ENCODE results near the gene ZC2HC1B. TPM values are rescaled to one million over a fixed set of nuclear protein-coding genes. Genes with fewer than 3 reads are reported as not detected.

Gene ZC2HC1B
- total and polyA plus RNA-seq, 10 of the 15 experiments (the other 5 are each of a cell fraction or from before 2014, with no cell fraction given) = 0.09 to 0.36 (median 0.31) TPM; not detected in 5

DNA sequence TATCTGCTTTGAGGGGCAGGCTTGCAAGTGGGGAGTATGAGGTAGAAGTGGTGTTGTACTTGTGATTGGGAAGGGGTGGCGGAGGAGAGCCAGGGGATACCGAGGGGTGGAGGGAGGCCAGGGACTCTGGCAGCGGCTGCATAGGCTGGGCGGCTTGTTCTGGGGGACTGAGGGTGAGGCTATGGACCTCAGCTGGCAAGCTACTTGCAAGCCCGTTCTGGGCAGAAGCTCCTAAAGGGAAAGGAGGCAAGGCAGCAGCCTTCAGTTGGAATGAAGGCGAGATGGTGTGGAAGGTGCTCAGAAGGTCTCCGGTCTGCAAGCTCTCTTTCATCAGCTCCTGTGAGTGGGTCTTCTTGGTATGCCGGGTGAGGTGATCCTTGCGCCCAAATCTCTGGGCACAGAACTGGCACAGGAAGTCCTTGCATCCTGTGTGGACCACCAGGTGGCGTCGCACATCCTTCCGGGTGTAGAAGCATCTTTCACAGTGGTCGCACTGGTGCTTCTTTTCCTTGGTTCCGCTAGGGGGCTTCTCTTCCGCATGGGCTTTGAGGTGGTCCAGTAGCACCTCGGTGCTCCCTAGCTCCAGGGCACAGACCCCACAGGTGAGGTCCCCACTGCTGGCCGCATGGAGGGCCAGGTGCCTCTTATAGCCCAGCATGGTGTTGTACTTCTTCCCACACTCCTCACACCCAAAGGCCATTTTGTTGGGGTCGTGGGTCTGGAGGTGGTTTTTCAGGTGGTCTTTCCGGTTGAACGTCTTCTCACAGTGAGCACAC is 77.8 kb downstream of the ZC2HC1B start:
- Histone ChIP-seq H3K4me2 (ENCODE audit: control insufficient read depth, insufficient read depth) (no peak overlapping the region), H4K20me1 (ENCODE audit: control insufficient read depth, insufficient read depth) (no peaks in the 10 kb centered on the region), H3K4me3 (no peak overlapping the region), H3K9ac (ENCODE audit: control insufficient read depth, insufficient read depth, low read length) (no peak overlapping the region), H3K9me3 (replicated peaks; ENCODE audit: control insufficient read depth, insufficient read depth, low read length) (no peaks in the 10 kb centered on the region), H3K36me3 (ENCODE audit: control insufficient read depth in 2 of 2, insufficient read depth in 2 of 2, low read length in 1 of 2) (no peaks in the 10 kb centered on the region; a peak in 1 of 4 replicates), H3K27ac (ENCODE audit: control insufficient read depth, insufficient read depth) (no peak overlapping the region), H3K4me1 (ENCODE audit: control insufficient read depth, insufficient read depth, low read length) (peaks cover 5% of the 10 kb centered on the region; the same call in 1 of the 2 replicates), H2AFZ (ENCODE audit: control insufficient read depth, low read depth, low read length) (no peak overlapping the region), H3K79me2 (ENCODE audit: control insufficient read depth, insufficient read depth, low read length) (no peaks in the 10 kb centered on the region), H3K27me3 (replicated peaks in 1 of 2; ENCODE audit: control insufficient read depth in 2 of 2, insufficient read depth in 2 of 2, low read length in 1 of 2) (no peaks in the 10 kb centered on the region)
- ChIA-PET RAD21 (ENCODE audit: unreplicated experiment) (interaction anchor here (0.9 to 7.4 kb wide), 5 partner anchors 71 to 367 kb away, joined by 3 to 119 read pairs (median 6); no protein-coding TSS in a partner anchor), SMC1A (ENCODE audit: uncharacterized antibody, unreplicated experiment) (interaction anchor here (0.7 to 8.0 kb wide), 13 partner anchors 12 to 368 kb away, joined by 3 to 112 read pairs (median 5); no protein-coding TSS in a partner anchor), CTCF (interaction anchor here (0.6 to 9.6 kb wide), 33 partner anchors 9 to 445 kb away, joined by 3 to 244 read pairs (median 4); partner anchors contain the start of genes LTV1 and SF3B5), POLR2A (no interaction called here)
- in situ Hi-C loops (cut with MboI) (loop anchor here (5.0 to 10.0 kb wide), 3 partner anchors 70 to 283 kb away; no protein-coding TSS in a partner anchor), intact Hi-C loops (cut with micrococcal nuclease; ENCODE audit: unreplicated experiment) (loop anchor here (1.0 to 2.0 kb wide), 3 partner anchors 148 to 367 kb away; no protein-coding TSS in a partner anchor)
- DNase-seq (ENCODE audit: low read depth, low spot score) = no peak
- peak; percentile 49 for FAIRE-seq
- WGBS (ENCODE audit: insufficient coverage, insufficient replicate concordance, low lambda C conversion rate, missing lambda C conversion rate) = 46% methylated on average over 20 of the region's 20 CpGs
- peak; percentile 84 for ATAC-seq
- BruUV-seq (replicated peaks) = no TSS peak
- TF ChIP-seq ESRRA (IDR thresholded peaks at IDR 0.05; ENCODE audit: low read length) (no peak), RUNX3 (IDR thresholded peaks at IDR 0.05; ENCODE audit: low read length) (no peak), SMC3 (IDR thresholded peaks at IDR 0.05; ENCODE audit: borderline replicate concordance, low read length) (peak; percentile 64), IKZF1 (conservative IDR thresholded peaks at IDR 0.05) (0 out of 2 replicates have a peak, but pooled peaks have one; percentile 11), TCF12 (IDR thresholded peaks at IDR 0.05; ENCODE audit: low read depth, low read length) (no peak), SMARCA5 (IDR thresholded peaks at IDR 0.05) (peak; percentile 57; the same call in 1 of the 2 replicates), TAF1 (IDR thresholded peaks at IDR 0.05; ENCODE audit: borderline replicate concordance, low read depth, low read length) (no peak), ZBED1 (IDR thresholded peaks at IDR 0.05; ENCODE audit: borderline replicate concordance) (no peak), NRF1 (conservative IDR thresholded peaks at IDR 0.05; ENCODE audit: low read depth, low read length) (no peak), NFYA (IDR thresholded peaks at IDR 0.05; ENCODE audit: borderline replicate concordance, low read depth, low read length) (no peak), JUND (IDR thresholded peaks at IDR 0.05; ENCODE audit: low read depth, low read length) (no peak), SUZ12 (IDR thresholded peaks at IDR 0.05; ENCODE audit: unreplicated experiment) (no peak), BRCA1 (IDR thresholded peaks at IDR 0.05; ENCODE audit: low read depth, low read length) (no peak), CREB1 (IDR thresholded peaks at IDR 0.05; ENCODE audit: low read depth) (no peak), KAT2A (conservative IDR thresholded peaks at IDR 0.05; ENCODE audit: control insufficient read depth, low read depth, low read length) (no peak), GATAD2B (conservative IDR thresholded peaks at IDR 0.05; ENCODE audit: low read depth) (0 out of 2 replicates have a peak, but pooled peaks have one; percentile 36)
- TF ChIP-seq, protein P1, sequence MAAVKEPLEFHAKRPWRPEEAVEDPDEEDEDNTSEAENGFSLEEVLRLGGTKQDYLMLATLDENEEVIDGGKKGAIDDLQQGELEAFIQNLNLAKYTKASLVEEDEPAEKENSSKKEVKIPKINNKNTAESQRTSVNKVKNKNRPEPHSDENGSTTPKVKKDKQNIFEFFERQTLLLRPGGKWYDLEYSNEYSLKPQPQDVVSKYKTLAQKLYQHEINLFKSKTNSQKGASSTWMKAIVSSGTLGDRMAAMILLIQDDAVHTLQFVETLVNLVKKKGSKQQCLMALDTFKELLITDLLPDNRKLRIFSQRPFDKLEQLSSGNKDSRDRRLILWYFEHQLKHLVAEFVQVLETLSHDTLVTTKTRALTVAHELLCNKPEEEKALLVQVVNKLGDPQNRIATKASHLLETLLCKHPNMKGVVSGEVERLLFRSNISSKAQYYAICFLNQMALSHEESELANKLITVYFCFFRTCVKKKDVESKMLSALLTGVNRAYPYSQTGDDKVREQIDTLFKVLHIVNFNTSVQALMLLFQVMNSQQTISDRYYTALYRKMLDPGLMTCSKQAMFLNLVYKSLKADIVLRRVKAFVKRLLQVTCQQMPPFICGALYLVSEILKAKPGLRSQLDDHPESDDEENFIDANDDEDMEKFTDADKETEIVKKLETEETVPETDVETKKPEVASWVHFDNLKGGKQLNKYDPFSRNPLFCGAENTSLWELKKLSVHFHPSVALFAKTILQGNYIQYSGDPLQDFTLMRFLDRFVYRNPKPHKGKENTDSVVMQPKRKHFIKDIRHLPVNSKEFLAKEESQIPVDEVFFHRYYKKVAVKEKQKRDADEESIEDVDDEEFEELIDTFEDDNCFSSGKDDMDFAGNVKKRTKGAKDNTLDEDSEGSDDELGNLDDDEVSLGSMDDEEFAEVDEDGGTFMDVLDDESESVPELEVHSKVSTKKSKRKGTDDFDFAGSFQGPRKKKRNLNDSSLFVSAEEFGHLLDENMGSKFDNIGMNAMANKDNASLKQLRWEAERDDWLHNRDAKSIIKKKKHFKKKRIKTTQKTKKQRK (IDR thresholded peaks at IDR 0.05; ENCODE audit: low read depth, low read length) = no peak
- TF ChIP-seq, protein P2, sequence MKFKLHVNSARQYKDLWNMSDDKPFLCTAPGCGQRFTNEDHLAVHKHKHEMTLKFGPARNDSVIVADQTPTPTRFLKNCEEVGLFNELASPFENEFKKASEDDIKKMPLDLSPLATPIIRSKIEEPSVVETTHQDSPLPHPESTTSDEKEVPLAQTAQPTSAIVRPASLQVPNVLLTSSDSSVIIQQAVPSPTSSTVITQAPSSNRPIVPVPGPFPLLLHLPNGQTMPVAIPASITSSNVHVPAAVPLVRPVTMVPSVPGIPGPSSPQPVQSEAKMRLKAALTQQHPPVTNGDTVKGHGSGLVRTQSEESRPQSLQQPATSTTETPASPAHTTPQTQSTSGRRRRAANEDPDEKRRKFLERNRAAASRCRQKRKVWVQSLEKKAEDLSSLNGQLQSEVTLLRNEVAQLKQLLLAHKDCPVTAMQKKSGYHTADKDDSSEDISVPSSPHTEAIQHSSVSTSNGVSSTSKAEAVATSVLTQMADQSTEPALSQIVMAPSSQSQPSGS (IDR thresholded peaks at IDR 0.05; ENCODE audit: low read length) = no peak
- TF ChIP-seq, protein P3, sequence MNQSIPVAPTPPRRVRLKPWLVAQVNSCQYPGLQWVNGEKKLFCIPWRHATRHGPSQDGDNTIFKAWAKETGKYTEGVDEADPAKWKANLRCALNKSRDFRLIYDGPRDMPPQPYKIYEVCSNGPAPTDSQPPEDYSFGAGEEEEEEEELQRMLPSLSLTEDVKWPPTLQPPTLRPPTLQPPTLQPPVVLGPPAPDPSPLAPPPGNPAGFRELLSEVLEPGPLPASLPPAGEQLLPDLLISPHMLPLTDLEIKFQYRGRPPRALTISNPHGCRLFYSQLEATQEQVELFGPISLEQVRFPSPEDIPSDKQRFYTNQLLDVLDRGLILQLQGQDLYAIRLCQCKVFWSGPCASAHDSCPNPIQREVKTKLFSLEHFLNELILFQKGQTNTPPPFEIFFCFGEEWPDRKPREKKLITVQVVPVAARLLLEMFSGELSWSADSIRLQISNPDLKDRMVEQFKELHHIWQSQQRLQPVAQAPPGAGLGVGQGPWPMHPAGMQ (IDR thresholded peaks at IDR 0.05; ENCODE audit: borderline replicate concordance) = no peak
